ENCODE results near the gene SLC35F5. TPM values are rescaled to one million over a fixed set of nuclear protein-coding genes. Genes with fewer than 3 reads are reported as not detected.

Gene SLC35F5
- total and polyA plus RNA-seq, 2 of the 13 experiments (the other 11 are each of a cell fraction or from before 2014, with no cell fraction given), result 139 to 174 TPM

DNA sequence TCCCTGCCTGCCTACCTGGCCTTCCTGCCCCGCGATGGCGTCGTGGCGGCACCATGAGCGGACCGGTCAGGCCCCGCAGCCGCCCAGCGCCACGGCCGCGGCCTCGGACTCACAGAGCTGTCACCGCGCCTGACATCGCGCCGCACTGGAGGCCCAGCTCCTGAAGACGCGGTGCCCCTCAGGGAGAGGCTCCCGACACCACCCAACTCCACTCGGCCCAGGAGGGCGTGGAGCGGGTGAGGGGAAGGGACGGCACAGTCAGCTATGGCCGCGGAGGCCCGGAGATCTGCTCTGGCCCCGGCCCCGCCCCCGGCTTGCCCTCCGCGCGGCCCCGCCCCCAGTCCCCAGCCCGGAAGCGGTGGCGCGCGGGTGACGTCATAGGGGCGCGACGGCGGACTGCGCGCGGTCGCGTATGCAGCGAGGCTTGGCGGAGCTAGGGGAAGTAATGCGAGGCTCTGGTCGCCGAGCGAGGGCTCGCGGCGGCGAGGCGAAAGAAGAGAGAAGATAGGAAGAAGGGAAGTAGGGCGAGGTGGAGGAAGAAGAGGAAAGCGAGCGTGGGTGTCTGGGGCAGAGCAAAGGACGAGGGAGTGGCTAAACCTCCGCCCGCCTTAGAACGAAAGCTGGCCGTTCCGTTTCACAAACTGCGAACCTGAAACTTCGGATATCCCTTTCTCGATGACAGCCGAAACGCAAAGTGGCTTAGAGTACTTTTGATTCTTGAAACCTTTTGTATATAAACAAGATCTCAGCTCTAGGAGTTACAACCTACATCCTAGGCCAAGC, at the start of gene SLC35F5 (continued):
- TF ChIP-seq, protein P1, sequence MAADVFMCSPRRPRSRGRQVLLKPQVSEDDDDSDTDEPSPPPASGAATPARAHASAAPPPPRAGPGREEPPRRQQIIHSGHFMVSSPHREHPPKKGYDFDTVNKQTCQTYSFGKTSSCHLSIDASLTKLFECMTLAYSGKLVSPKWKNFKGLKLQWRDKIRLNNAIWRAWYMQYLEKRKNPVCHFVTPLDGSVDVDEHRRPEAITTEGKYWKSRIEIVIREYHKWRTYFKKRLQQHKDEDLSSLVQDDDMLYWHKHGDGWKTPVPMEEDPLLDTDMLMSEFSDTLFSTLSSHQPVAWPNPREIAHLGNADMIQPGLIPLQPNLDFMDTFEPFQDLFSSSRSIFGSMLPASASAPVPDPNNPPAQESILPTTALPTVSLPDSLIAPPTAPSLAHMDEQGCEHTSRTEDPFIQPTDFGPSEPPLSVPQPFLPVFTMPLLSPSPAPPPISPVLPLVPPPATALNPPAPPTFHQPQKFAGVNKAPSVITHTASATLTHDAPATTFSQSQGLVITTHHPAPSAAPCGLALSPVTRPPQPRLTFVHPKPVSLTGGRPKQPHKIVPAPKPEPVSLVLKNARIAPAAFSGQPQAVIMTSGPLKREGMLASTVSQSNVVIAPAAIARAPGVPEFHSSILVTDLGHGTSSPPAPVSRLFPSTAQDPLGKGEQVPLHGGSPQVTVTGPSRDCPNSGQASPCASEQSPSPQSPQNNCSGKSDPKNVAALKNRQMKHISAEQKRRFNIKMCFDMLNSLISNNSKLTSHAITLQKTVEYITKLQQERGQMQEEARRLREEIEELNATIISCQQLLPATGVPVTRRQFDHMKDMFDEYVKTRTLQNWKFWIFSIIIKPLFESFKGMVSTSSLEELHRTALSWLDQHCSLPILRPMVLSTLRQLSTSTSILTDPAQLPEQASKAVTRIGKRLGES (CRISPR knock-in tag; IDR thresholded peaks at IDR 0.05; ENCODE audit: borderline replicate concordance), result no peak
- TF ChIP-seq DR1 (CRISPR knock-in tag; IDR thresholded peaks at IDR 0.05) (peak; percentile 80; the same call in 1 of the 2 replicates), MAFF (IDR thresholded peaks at IDR 0.05; ENCODE audit: low read depth, low read length) (no peak), MIXL1 (CRISPR knock-in tag; IDR thresholded peaks at IDR 0.05) (0 out of 2 replicates have a peak, but pooled peaks have one; percentile 54), MIER3 (CRISPR knock-in tag; IDR thresholded peaks at IDR 0.05; ENCODE audit: borderline replicate concordance) (peak; percentile 72; the same call in 1 of the 2 replicates)
- TF ChIP-seq, protein P2, sequence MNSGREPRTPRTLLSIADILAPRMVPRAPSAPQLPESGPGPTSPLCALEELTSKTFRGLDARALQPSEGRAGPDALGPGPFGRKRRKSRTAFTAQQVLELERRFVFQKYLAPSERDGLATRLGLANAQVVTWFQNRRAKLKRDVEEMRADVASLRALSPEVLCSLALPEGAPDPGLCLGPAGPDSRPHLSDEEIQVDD (CRISPR knock-in tag; IDR thresholded peaks at IDR 0.05; ENCODE audit: borderline replicate concordance), result peak; percentile 92; the same call in 1 of the 2 replicates
- TF ChIP-seq, protein P3, sequence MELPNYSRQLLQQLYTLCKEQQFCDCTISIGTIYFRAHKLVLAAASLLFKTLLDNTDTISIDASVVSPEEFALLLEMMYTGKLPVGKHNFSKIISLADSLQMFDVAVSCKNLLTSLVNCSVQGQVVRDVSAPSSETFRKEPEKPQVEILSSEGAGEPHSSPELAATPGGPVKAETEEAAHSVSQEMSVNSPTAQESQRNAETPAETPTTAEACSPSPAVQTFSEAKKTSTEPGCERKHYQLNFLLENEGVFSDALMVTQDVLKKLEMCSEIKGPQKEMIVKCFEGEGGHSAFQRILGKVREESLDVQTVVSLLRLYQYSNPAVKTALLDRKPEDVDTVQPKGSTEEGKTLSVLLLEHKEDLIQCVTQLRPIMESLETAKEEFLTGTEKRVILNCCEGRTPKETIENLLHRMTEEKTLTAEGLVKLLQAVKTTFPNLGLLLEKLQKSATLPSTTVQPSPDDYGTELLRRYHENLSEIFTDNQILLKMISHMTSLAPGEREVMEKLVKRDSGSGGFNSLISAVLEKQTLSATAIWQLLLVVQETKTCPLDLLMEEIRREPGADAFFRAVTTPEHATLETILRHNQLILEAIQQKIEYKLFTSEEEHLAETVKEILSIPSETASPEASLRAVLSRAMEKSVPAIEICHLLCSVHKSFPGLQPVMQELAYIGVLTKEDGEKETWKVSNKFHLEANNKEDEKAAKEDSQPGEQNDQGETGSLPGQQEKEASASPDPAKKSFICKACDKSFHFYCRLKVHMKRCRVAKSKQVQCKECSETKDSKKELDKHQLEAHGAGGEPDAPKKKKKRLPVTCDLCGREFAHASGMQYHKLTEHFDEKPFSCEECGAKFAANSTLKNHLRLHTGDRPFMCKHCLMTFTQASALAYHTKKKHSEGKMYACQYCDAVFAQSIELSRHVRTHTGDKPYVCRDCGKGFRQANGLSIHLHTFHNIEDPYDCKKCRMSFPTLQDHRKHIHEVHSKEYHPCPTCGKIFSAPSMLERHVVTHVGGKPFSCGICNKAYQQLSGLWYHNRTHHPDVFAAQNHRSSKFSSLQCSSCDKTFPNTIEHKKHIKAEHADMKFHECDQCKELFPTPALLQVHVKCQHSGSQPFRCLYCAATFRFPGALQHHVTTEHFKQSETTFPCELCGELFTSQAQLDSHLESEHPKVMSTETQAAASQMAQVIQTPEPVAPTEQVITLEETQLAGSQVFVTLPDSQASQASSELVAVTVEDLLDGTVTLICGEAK (IDR thresholded peaks at IDR 0.05), result no peak
- TF ChIP-seq, protein P3 (CRISPR knock-in tag; IDR thresholded peaks at IDR 0.05), result peak; percentile 91
- TF ChIP-seq, protein P4, sequence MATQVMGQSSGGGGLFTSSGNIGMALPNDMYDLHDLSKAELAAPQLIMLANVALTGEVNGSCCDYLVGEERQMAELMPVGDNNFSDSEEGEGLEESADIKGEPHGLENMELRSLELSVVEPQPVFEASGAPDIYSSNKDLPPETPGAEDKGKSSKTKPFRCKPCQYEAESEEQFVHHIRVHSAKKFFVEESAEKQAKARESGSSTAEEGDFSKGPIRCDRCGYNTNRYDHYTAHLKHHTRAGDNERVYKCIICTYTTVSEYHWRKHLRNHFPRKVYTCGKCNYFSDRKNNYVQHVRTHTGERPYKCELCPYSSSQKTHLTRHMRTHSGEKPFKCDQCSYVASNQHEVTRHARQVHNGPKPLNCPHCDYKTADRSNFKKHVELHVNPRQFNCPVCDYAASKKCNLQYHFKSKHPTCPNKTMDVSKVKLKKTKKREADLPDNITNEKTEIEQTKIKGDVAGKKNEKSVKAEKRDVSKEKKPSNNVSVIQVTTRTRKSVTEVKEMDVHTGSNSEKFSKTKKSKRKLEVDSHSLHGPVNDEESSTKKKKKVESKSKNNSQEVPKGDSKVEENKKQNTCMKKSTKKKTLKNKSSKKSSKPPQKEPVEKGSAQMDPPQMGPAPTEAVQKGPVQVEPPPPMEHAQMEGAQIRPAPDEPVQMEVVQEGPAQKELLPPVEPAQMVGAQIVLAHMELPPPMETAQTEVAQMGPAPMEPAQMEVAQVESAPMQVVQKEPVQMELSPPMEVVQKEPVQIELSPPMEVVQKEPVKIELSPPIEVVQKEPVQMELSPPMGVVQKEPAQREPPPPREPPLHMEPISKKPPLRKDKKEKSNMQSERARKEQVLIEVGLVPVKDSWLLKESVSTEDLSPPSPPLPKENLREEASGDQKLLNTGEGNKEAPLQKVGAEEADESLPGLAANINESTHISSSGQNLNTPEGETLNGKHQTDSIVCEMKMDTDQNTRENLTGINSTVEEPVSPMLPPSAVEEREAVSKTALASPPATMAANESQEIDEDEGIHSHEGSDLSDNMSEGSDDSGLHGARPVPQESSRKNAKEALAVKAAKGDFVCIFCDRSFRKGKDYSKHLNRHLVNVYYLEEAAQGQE (IDR thresholded peaks at IDR 0.05; ENCODE audit: borderline replicate concordance in 1 of 2, low read depth in 1 of 2, low read length in 2 of 2), result peak in 1 of 2 experiments; percentile 60; a peak in 2 of 4 replicates
